Natural killer cell (primary cell): ENCODE results near the gene ATXN2. TPM values are rescaled to one million over a fixed set of nuclear protein-coding genes. Genes with fewer than 3 reads are reported as not detected.
A peak's percentile ranks its signal among the peaks of the same experiment; 100 is the strongest.

ENCODE experiments used
- ATAC-seq, 3 donors: fragments of 150-1000 bp in 2 of 3; fragments of 200-7000 bp in 1 of 3; cut with Tn5 transposase; 1 replicate in 1 of 3; 2 replicates in 2 of 3; pipeline ENCODE4 v1.10.0; 2021; ENCODE audit warnings: mild to moderate bottlenecking in 2 of 3, moderate library complexity in 2 of 3
- DNase-seq, 2 donors: peaks; one replicate each; pipeline versions ENCODE4 v3.0.0 to v3.0.0-alpha.2; 2013 to 2021; ENCODE audit warnings: mixed read lengths in 1 of 2
- H3K27ac ChIP-seq: one replicate; pipeline ENCODE4 v1.5.1; 2013; ENCODE audit warnings: mild to moderate bottlenecking, low read length
- H3K27me3 ChIP-seq: one replicate; pipeline ENCODE4 v1.6.1; 2013; ENCODE audit warnings: low read length; ENCODE audit not compliant: control insufficient read depth, insufficient read depth
- H3K36me3 ChIP-seq: one replicate; pipeline ENCODE4 v1.6.1; 2013; ENCODE audit warnings: low read length; ENCODE audit not compliant: control insufficient read depth, insufficient read depth
- H3K4me1 ChIP-seq: one replicate; pipeline ENCODE4 v1.6.1; 2013; ENCODE audit warnings: low read length; ENCODE audit not compliant: control insufficient read depth, insufficient read depth
- H3K4me3 ChIP-seq: one replicate; pipeline ENCODE4 v1.5.1; 2013; ENCODE audit warnings: low read length
- H3K9me3 ChIP-seq: one replicate; pipeline ENCODE4 v1.6.1; 2013; ENCODE audit warnings: low read length; ENCODE audit not compliant: control insufficient read depth, insufficient read depth
- H3K27ac Mint-ChIP-seq, 2 donors: one replicate each; pipeline ENCODE4 v1.8.0; 2022; ENCODE audit warnings: mild to moderate bottlenecking in 2 of 2, mixed read lengths in 2 of 2, moderate library complexity in 1 of 2
- H3K27me3 Mint-ChIP-seq, 2 donors: one replicate each; pipeline ENCODE4 v1.8.0; 2022; ENCODE audit warnings: low read depth in 2 of 2, mixed read lengths in 2 of 2
- H3K36me3 Mint-ChIP-seq: one replicate; pipeline ENCODE4 v1.8.0; 2022; ENCODE audit warnings: mixed read lengths
- H3K4me1 Mint-ChIP-seq, 2 donors: one replicate each; pipeline ENCODE4 v1.8.0; 2022; ENCODE audit warnings: mixed read lengths in 2 of 2
- H3K4me3 Mint-ChIP-seq: one replicate; pipeline ENCODE4 v1.8.0; 2022; ENCODE audit warnings: mild to moderate bottlenecking, moderate library complexity, mixed read lengths
- H3K9me3 Mint-ChIP-seq, 2 donors: one replicate each; pipeline ENCODE4 v1.8.0; 2022; ENCODE audit warnings: mixed read lengths in 2 of 2
- WGBS: methylation state at CpG from one replicate; pipeline ENCODE4 v1.1.7; 2013; ENCODE audit warnings: missing lambda C conversion rate; ENCODE audit not compliant: insufficient coverage; 5-methylcytosine and 5-hydroxymethylcytosine counted together
- intact Hi-C: fragments of 100-400 bp; cut with micrococcal nuclease; formaldehyde crosslinking; loops from one replicate; pipeline ENCODE4 v1.14.2; 2022
- total RNA-seq, 4 donors: library from RNA; stranded (reverse); fragments of 120-200 nt in 1 of 4; gene quantifications; one replicate each; pipeline versions ENCODE4 v1.2.3 to v1.2.4, GENCODE V29; 2013 to 2022
- TF ChIP-seq, protein P1 (sequence below): fragments of 200-600 bp; IDR thresholded peaks from one replicate; pipeline ENCODE4 v1.8.0; 2022; ENCODE audit warnings: antibody characterized with exemption

The ATXN2 gene
- total RNA-seq, 3 donors from 2014 or later (not counting 1 experiment from before 2014, with no cell fraction given), result 44.9 to 56.5 (median 51.5) TPM

- no peaks in the 10 kb centered on the region for H3K36me3 Mint-ChIP-seq
- no peak overlapping the region for H3K27ac Mint-ChIP-seq
- Histone ChIP-seq H3K9me3 (no peaks in the 10 kb centered on the region), H3K27ac (no peak overlapping the region), H3K36me3 (peaks cover 27% of the 10 kb centered on the region), H3K27me3 (no peaks in the 10 kb centered on the region), H3K4me3 (no peak overlapping the region), H3K4me1 (peaks cover 24% of the 10 kb centered on the region)
- TF ChIP-seq, protein P1, sequence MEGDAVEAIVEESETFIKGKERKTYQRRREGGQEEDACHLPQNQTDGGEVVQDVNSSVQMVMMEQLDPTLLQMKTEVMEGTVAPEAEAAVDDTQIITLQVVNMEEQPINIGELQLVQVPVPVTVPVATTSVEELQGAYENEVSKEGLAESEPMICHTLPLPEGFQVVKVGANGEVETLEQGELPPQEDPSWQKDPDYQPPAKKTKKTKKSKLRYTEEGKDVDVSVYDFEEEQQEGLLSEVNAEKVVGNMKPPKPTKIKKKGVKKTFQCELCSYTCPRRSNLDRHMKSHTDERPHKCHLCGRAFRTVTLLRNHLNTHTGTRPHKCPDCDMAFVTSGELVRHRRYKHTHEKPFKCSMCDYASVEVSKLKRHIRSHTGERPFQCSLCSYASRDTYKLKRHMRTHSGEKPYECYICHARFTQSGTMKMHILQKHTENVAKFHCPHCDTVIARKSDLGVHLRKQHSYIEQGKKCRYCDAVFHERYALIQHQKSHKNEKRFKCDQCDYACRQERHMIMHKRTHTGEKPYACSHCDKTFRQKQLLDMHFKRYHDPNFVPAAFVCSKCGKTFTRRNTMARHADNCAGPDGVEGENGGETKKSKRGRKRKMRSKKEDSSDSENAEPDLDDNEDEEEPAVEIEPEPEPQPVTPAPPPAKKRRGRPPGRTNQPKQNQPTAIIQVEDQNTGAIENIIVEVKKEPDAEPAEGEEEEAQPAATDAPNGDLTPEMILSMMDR, result no peak
- H3K4me3 Mint-ChIP-seq, result no peak overlapping the region
- peaks cover 19 to 26% of the 10 kb centered on the region in 2 donors for H3K4me1 Mint-ChIP-seq
- 98% methylated on average over 66 of the region's 67 CpGs for WGBS
- no peaks in the 10 kb centered on the region for H3K27me3 Mint-ChIP-seq
- DNase-seq (no peak), ATAC-seq (peak in 1 of 3 donors; percentile 11)
- H3K9me3 Mint-ChIP-seq, result no peaks in the 10 kb centered on the region
- intact Hi-C loops, result no loop called here
Observed at GRCh38 chr12:111417784-111418593, 181.1 kb downstream of the ATXN2 start.

- TF ChIP-seq, protein P1, result no peak
- no peak overlapping the region for H3K4me3 ChIP-seq
- Mint-ChIP-seq H3K36me3 (no peaks in the 10 kb centered on the region), H3K27me3 (no peaks in the 10 kb centered on the region), H3K27ac (no peak overlapping the region), H3K4me3 (no peak overlapping the region), H3K4me1 (peaks cover 26 to 33% of the 10 kb centered on the region in 2 donors), H3K9me3 (no peaks in the 10 kb centered on the region)
- H3K9me3 ChIP-seq, result no peaks in the 10 kb centered on the region
- intact Hi-C loops, result no loop called here
- H3K27me3 ChIP-seq, result no peaks in the 10 kb centered on the region
- peaks cover 27% of the 10 kb centered on the region for H3K36me3 ChIP-seq
- H3K4me1 ChIP-seq, result peaks cover 31% of the 10 kb centered on the region
- WGBS, result 88% methylated on average over 2 of the region's 2 CpGs
- ATAC-seq (no peak), DNase-seq (no peak)
- no peak overlapping the region for H3K27ac ChIP-seq
Observed at GRCh38 chr12:111417290-111417689, 181.8 kb downstream of the ATXN2 start.

DNA sequence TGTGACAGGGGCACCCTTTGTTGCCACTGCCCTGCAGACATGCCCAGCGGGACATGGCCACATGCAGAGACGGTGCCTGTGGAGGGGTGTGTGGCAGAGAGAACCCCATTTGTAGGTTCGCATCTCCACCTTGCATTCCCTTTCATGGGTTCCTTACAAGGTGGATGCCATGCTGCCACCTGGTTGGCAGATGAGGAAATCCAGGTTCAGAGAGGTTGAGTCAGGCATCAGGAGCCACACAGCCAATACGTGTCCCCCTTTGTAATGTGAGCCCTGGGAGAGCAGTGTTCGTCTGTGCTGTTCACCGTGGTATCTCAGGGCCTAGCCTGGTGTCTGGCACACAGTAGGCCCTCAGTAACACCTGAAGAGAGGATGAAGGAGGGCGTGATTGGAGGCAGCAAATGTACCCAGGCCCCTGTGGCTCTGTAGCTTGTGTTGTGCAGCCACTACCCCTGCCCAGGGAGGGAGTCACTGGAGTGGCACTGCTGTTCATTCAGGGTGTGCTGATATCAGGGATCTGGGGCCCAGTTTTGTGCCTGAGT is 184.3 kb downstream of the ATXN2 start:
- Histone ChIP-seq H3K4me3 (no peak overlapping the region), H3K27ac (no peak overlapping the region), H3K36me3 (peaks cover 15% of the 10 kb centered on the region), H3K4me1 (peaks cover 56% of the 10 kb centered on the region), H3K9me3 (no peaks in the 10 kb centered on the region), H3K27me3 (no peaks in the 10 kb centered on the region)
- ATAC-seq (no peak), DNase-seq (no peak)
- Mint-ChIP-seq H3K27ac (peak overlapping the region; percentile 65 to 73), H3K36me3 (no peaks in the 10 kb centered on the region), H3K9me3 (no peaks in the 10 kb centered on the region), H3K4me1 (peaks cover 41 to 58% of the 10 kb centered on the region in 2 donors), H3K4me3 (no peak overlapping the region), H3K27me3 (no peaks in the 10 kb centered on the region)
- intact Hi-C loops, result no loop called here
- TF ChIP-seq, protein P1, result no peak
- 93% methylated on average over 7 of the region's 7 CpGs for WGBS
